GM19328 (cell line): Measurements from ENCODE around the gene RPL41.
"Not testable (repeated sequence)": the region's sequence is repeated elsewhere in the genome, so short reads cannot be mapped to it uniquely, and the experiment has no call there.

Experiments used
- ATAC-seq: cut with Tn5 transposase; IDR thresholded peaks from one replicate; pipeline ENCODE4 v1.9.1; 2021; ENCODE audit warnings: mild to moderate bottlenecking, moderate library complexity; ENCODE audit not compliant: unreplicated experiment

The RPL41 gene

GRCh38 chr12:56102683-56103065, 13.8 kb upstream of the RPL41 start:
- no peak for ATAC-seq

GRCh38 chr12:56103066-56103711, 13.2 kb upstream of the RPL41 start:
- ATAC-seq: no peak

- no peak for ATAC-seq
Measured at GRCh38 chr12:56103823-56104108, 12.7 kb upstream of the RPL41 start.

GRCh38 chr12:56104109-56104814, 12.2 kb upstream of the RPL41 start, which contains the start of gene PA2G4:
Gene PA2G4 (plus strand): TSS chr12:56104559. CDS start chr12:56104738, 179 bp downstream.
- ATAC-seq: peak; percentile 93

GRCh38 chr12:56104815-56105608, 11.4 kb upstream of the RPL41 start:
- no peak for ATAC-seq

- no peak for ATAC-seq
Measured at GRCh38 chr12:56105609-56105902, 10.9 kb upstream of the RPL41 start.

- ATAC-seq: no peak
Measured at GRCh38 chr12:56107242-56107641, 9.2 kb upstream of the RPL41 start.

- no peak for ATAC-seq
Measured at GRCh38 chr12:56110571-56110970, 5.9 kb upstream of the RPL41 start.

GRCh38 chr12:56114084-56114483, 2.3 kb upstream of the RPL41 start:
- ATAC-seq: no peak

- ATAC-seq: no peak
Measured at GRCh38 chr12:56115329-56115728, 1.1 kb upstream of the RPL41 start.

- not testable (repeated sequence) for ATAC-seq
Measured at GRCh38 chr12:56117082-56117706, 761 bp downstream of the RPL41 start.

GRCh38 chr12:56117778-56118687, 1.6 kb downstream of the RPL41 start, which contains the start of gene ZC3H10:
Gene ZC3H10 (plus strand): TSS chr12:56118266. CDS start chr12:56120563, 2,297 bp downstream.
- peak; percentile 78 for ATAC-seq

- peak; percentile 1 for ATAC-seq
Measured at GRCh38 chr12:56118688-56119357, 2.4 kb downstream of the RPL41 start.

GRCh38 chr12:56119361-56119796, 2.9 kb downstream of the RPL41 start:
- no peak for ATAC-seq

GRCh38 chr12:56120158-56120846, 3.9 kb downstream of the RPL41 start:
- ATAC-seq: no peak

GRCh38 chr12:56121204-56121870, 4.9 kb downstream of the RPL41 start:
- no peak for ATAC-seq

GRCh38 chr12:56122637-56123036, 6.2 kb downstream of the RPL41 start:
- no peak for ATAC-seq

- ATAC-seq: no peak
Measured at GRCh38 chr12:56124133-56124532, 7.7 kb downstream of the RPL41 start.

GRCh38 chr12:56126732-56127239, 10.4 kb downstream of the RPL41 start:
- ATAC-seq: no peak
